Hepatocyte (in vitro differentiated cells): Measurements from ENCODE around the gene JPH2. TPM values are rescaled to one million over a fixed set of nuclear protein-coding genes. Genes with fewer than 3 reads are reported as not detected.

Experiments used
- DNase-seq: peaks from one replicate; pipeline ENCODE4 v3.0.0-alpha.2; 2016; ENCODE audit warnings: low spot score
- H2AFZ ChIP-seq: fragments of 200-600 bp; sonication (generic); 2 replicates; pipeline ENCODE4 v1.6.0; 2016; ENCODE audit warnings: antibody characterized with exemption, mild to moderate bottlenecking
- H3K27ac ChIP-seq: fragments of 200-600 bp; sonication (generic); 2 replicates; pipeline ENCODE4 v1.5.1; 2016; ENCODE audit warnings: mild to moderate bottlenecking
- H3K27me3 ChIP-seq: fragments of 200-600 bp; sonication (generic); 2 replicates; pipeline ENCODE4 v1.6.1; 2016
- H3K36me3 ChIP-seq: fragments of 200-600 bp; sonication (generic); replicated peaks from 2 replicates; pipeline ENCODE4 v1.5.1; 2016; ENCODE audit warnings: low read depth; ENCODE audit not compliant: insufficient read depth
- H3K4me1 ChIP-seq: fragments of 200-600 bp; sonication (generic); 2 replicates; pipeline ENCODE4 v1.5.1; 2016; ENCODE audit warnings: mild to moderate bottlenecking, moderate library complexity; ENCODE audit not compliant: insufficient read depth
- H3K4me2 ChIP-seq: fragments of 200-600 bp; sonication (generic); 2 replicates; pipeline ENCODE4 v1.6.0; 2016
- H3K4me3 ChIP-seq: fragments of 200-600 bp; sonication (generic); 2 replicates; pipeline ENCODE4 v1.5.1; 2016; ENCODE audit warnings: mild to moderate bottlenecking
- H3K79me2 ChIP-seq: fragments of 200-600 bp; sonication (generic); 2 replicates; pipeline ENCODE4 v1.6.0; 2017; ENCODE audit warnings: mild to moderate bottlenecking
- H3K9me2 ChIP-seq: fragments of 200-600 bp; sonication (generic); replicated peaks from 2 replicates; pipeline ENCODE4 v1.6.0; 2017; ENCODE audit warnings: mild to moderate bottlenecking; ENCODE audit not compliant: insufficient read depth
- H3K9me3 ChIP-seq: fragments of 200-600 bp; sonication (generic); 2 replicates; pipeline ENCODE4 v1.5.1; 2016; ENCODE audit warnings: low read depth, mild to moderate bottlenecking
- H4K20me1 ChIP-seq: fragments of 200-600 bp; sonication (generic); 2 replicates; pipeline ENCODE4 v1.6.0; 2016; ENCODE audit warnings: mild to moderate bottlenecking; ENCODE audit not compliant: insufficient read depth, poor library complexity, severe bottlenecking
- EZH2 ChIP-seq: fragments of 200-600 bp; sonication (generic); IDR thresholded peaks from 2 replicates; pipeline ENCODE4 v1.6.1; 2016; ENCODE audit warnings: antibody characterized with exemption, mild to moderate bottlenecking, borderline replicate concordance
- EZH2phosphoT487 ChIP-seq: fragments of 200-600 bp; sonication (generic); IDR thresholded peaks from one replicate; pipeline ENCODE4 v1.6.1; 2018; ENCODE audit warnings: antibody characterized with exemption, mild to moderate bottlenecking, low read depth, moderate library complexity; ENCODE audit not compliant: unreplicated experiment, severe bottlenecking
- WGBS: methylation state at CpG from one replicate; pipeline ENCODE4 v1.1.6; 2016; ENCODE audit warnings: low lambda C conversion rate; ENCODE audit errors: missing lambda C conversion rate; 5-methylcytosine and 5-hydroxymethylcytosine counted together
- polyA plus RNA-seq: library from polyadenylated mRNA; unstranded; fragments of >200 nt; fragmentation: Nextera tagmentation; extraction: Ambion mirVana; gene quantifications from 2 replicates; pipeline ENCODE4 v1.2.1, GENCODE V29; 2016
- total RNA-seq: library from RNA; depleted of rRNA; stranded (reverse); fragments of >200 nt; gene quantifications from 2 replicates; pipeline ENCODE4 v1.2.3, GENCODE V29; 2014
- TF ChIP-seq, protein P1 (sequence below): fragments of 200-600 bp; sonication (generic); IDR thresholded peaks from 2 replicates; pipeline ENCODE4 v1.5.1; 2016; ENCODE audit warnings: antibody characterized with exemption, mild to moderate bottlenecking; ENCODE audit not compliant: poor library complexity

Gene JPH2
- total and polyA plus RNA-seq, 2 experiments from 2014 or later, result 6.6 to 8.3 TPM

DNA sequence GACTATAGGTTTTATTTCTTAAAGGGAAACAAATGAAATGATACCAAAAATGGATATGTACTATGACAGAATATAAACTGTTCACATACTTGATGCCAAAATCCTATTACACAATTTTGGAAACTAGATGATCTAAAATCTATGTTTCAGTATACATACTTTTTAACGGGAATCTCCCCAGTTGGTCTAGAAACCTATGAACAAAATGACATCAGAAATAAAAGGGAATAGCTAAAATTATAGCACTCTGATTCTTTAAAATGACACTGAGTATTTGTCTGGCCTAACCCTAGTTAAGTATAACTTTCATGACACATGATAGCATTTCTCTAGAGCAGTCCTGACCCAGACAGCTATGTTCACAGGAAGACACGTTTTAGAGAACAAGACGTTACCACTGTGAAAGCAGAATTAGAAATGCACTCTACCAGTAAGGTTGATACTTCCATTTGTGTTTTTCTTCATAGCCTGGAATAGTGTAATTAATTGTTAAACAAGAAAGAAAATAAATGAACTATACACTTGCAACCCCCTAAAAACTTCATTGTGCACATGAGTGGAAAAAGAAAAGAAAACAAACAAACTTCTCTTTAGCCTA is 20.2 kb upstream of the JPH2 start:
- WGBS, result 72% methylated on average over 3 of the region's 3 CpGs
- Histone ChIP-seq H3K27me3 (no peaks in the 10 kb centered on the region), H3K79me2 (peaks cover 81% of the 10 kb centered on the region), H3K9me3 (no peaks in the 10 kb centered on the region), H2AFZ (no peak overlapping the region), H3K4me2 (peak overlapping the region; percentile 92), H3K36me3 (no peaks in the 10 kb centered on the region), H3K9me2 (no peaks in the 10 kb centered on the region), H3K4me3 (no peak overlapping the region), H4K20me1 (peaks cover 39% of the 10 kb centered on the region), H3K27ac (no peak overlapping the region), H3K4me1 (peaks cover 26% of the 10 kb centered on the region)
- no peak for DNase-seq
- TF ChIP-seq EZH2 (no peak), EZH2phosphoT487 (no peak)
- TF ChIP-seq, protein P1, sequence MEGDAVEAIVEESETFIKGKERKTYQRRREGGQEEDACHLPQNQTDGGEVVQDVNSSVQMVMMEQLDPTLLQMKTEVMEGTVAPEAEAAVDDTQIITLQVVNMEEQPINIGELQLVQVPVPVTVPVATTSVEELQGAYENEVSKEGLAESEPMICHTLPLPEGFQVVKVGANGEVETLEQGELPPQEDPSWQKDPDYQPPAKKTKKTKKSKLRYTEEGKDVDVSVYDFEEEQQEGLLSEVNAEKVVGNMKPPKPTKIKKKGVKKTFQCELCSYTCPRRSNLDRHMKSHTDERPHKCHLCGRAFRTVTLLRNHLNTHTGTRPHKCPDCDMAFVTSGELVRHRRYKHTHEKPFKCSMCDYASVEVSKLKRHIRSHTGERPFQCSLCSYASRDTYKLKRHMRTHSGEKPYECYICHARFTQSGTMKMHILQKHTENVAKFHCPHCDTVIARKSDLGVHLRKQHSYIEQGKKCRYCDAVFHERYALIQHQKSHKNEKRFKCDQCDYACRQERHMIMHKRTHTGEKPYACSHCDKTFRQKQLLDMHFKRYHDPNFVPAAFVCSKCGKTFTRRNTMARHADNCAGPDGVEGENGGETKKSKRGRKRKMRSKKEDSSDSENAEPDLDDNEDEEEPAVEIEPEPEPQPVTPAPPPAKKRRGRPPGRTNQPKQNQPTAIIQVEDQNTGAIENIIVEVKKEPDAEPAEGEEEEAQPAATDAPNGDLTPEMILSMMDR, result no peak

DNA sequence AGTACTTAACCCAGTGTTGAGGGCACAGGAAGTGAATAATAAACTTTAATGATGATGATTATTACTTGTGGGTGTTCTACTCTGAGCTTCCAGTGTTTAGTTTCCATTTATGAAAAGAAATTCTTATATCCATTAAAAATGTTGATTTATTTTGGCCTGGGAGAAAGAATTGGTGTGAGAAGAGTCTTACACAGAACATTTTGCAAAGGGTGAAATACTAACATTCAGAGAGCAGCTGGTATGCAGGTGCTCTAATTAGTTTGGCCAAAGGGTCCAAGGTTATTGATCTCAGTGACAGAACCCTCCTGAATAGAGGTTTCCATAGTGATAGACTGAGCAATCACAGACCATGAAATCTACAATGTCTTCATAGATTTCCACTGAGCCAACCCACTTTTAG is 19.1 kb upstream of the JPH2 start:
- H3K4me1 ChIP-seq, result peaks cover 26% of the 10 kb centered on the region
- H3K9me2 ChIP-seq, result no peaks in the 10 kb centered on the region
- no peak for TF ChIP-seq EZH2
- TF ChIP-seq, protein P1, result no peak
- TF ChIP-seq EZH2phosphoT487, result no peak
- no peaks in the 10 kb centered on the region for H3K27me3 ChIP-seq
- no peaks in the 10 kb centered on the region for H3K36me3 ChIP-seq
- no peak for DNase-seq
- no peak overlapping the region for H3K4me3 ChIP-seq
- H4K20me1 ChIP-seq, result peaks cover 39% of the 10 kb centered on the region
- H3K9me3 ChIP-seq, result no peaks in the 10 kb centered on the region
- peaks cover 87% of the 10 kb centered on the region for H3K79me2 ChIP-seq
- no peak overlapping the region for H2AFZ ChIP-seq
- H3K4me2 ChIP-seq, result no peak overlapping the region
- H3K27ac ChIP-seq, result no peak overlapping the region

DNA sequence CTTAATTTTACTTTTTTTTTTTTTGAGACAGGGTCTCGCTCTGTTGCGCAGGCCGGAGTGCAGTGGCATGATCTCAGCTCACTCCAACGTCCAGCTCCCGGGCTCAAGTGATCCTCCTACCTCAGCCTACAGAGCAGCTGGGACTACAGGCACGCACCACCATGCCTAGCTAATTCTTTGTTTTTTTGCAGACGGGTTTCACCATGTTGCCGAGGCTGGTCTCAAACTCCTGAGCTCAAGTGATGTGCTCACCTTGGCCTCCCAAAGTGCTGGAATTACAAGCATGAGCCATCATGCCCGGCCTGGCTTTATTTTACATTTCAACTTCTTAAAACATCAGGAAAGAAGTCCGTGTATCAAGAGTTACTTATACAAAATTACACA is 17.8 kb upstream of the JPH2 start:
- peaks cover 93% of the 10 kb centered on the region for H3K79me2 ChIP-seq
- H4K20me1 ChIP-seq, result peaks cover 41% of the 10 kb centered on the region
- peaks cover 26% of the 10 kb centered on the region for H3K4me1 ChIP-seq
- DNase-seq, result no peak
- peak overlapping the region; percentile 16 for H3K4me2 ChIP-seq
- 94% methylated on average over 10 of the region's 10 CpGs for WGBS
- no peaks in the 10 kb centered on the region for H3K36me3 ChIP-seq
- TF ChIP-seq, protein P1, result no peak
- TF ChIP-seq EZH2phosphoT487 (no peak), EZH2 (no peak)
- peak overlapping the region; percentile 62 for H3K27ac ChIP-seq
- no peaks in the 10 kb centered on the region for H3K9me3 ChIP-seq
- H3K27me3 ChIP-seq, result no peaks in the 10 kb centered on the region
- no peak overlapping the region for H3K4me3 ChIP-seq
- no peaks in the 10 kb centered on the region for H3K9me2 ChIP-seq
- H2AFZ ChIP-seq, result no peak overlapping the region
